Tibial nerve (tissue), 4 donors: ENCODE data around the gene ABCA4.

Experiments
- CTCF ChIP-seq, 5 experiments: fragments of 200-600 bp in 3 of 5; fragments of 450-650 bp in 2 of 5; sonication (generic) in 3 of 5; IDR thresholded peaks; one replicate each; pipeline ENCODE4 v1.5.1; 2016 to 2019; ENCODE audit warnings: antibody characterized with exemption in 5 of 5, mild to moderate bottlenecking in 3 of 5, moderate library complexity in 2 of 5
- EP300 ChIP-seq, 2 donors: sonication (generic); formaldehyde crosslinking; IDR thresholded peaks; one replicate each; pipeline ENCODE4 v1.6.1; 2017; ENCODE audit warnings: antibody characterized with exemption in 2 of 2, mild to moderate bottlenecking in 1 of 2
- POLR2A ChIP-seq, 2 donors: fragments of 450-650 bp; IDR thresholded peaks; one replicate each; pipeline ENCODE4 v1.6.1; 2017; ENCODE audit warnings: antibody characterized with exemption in 2 of 2, mild to moderate bottlenecking in 2 of 2, moderate library complexity in 2 of 2

- TF ChIP-seq CTCF (IDR thresholded peaks at IDR 0.05) (no peak), POLR2A (IDR thresholded peaks at IDR 0.05) (no peak), EP300 (IDR thresholded peaks at IDR 0.05) (no peak)
These were observed 144.7 kb downstream of the ABCA4 start for GRCh38 chr1:93976291-93976690.
